Neuronal stem cell (in vitro differentiated cells): Measurements from ENCODE around the gene KNSTRN.

Source experiments
- DNase-seq: peaks from one replicate; pipeline ENCODE4 v3.0.0-alpha.2; 2013; ENCODE audit warnings: low spot score
- H2AFZ ChIP-seq: one replicate; pipeline ENCODE4 v1.6.1; 2013; ENCODE audit warnings: mild to moderate bottlenecking, low read length, inconsistent platforms
- H2AK5ac ChIP-seq: 2 replicates; pipeline ENCODE4 v1.6.1; 2013; ENCODE audit warnings: low read depth, mild to moderate bottlenecking, inconsistent platforms, low read length, moderate library complexity, mixed read lengths
- H2BK120ac ChIP-seq: 2 replicates; pipeline ENCODE4 v1.6.1; 2013; ENCODE audit warnings: low read depth, mild to moderate bottlenecking, inconsistent platforms, low read length, moderate library complexity, mixed read lengths
- H2BK12ac ChIP-seq: one replicate; pipeline ENCODE4 v1.6.1; 2013; ENCODE audit warnings: low read length, inconsistent platforms
- H2BK15ac ChIP-seq: 2 replicates; pipeline ENCODE4 v1.6.1; 2013; ENCODE audit warnings: mild to moderate bottlenecking, low read length, inconsistent platforms, mixed read lengths
- H2BK5ac ChIP-seq: one replicate; pipeline ENCODE4 v1.6.1; 2013; ENCODE audit warnings: inconsistent platforms, mild to moderate bottlenecking, low read length, moderate library complexity
- H3K14ac ChIP-seq: one replicate; pipeline ENCODE4 v1.6.1; 2013; ENCODE audit warnings: low read length, inconsistent platforms
- H3K18ac ChIP-seq: 2 replicates; pipeline ENCODE4 v1.6.1; 2013; ENCODE audit warnings: low read length, inconsistent platforms
- H3K23ac ChIP-seq: 2 replicates; pipeline ENCODE4 v1.6.1; 2013; ENCODE audit warnings: low read depth, mild to moderate bottlenecking, mixed read lengths, low read length, inconsistent platforms; ENCODE audit not compliant: poor library complexity
- H3K27ac ChIP-seq: replicated peaks from 3 replicates; pipeline ENCODE4 v1.5.1; 2013; ENCODE audit warnings: low read length, inconsistent platforms
- H3K27me3 ChIP-seq, 3 experiments: 2 replicates each; pipeline ENCODE4 v1.6.1; 2013; ENCODE audit warnings: low read length in 3 of 3, mild to moderate bottlenecking in 2 of 3, inconsistent platforms in 1 of 3, low read depth in 1 of 3, mixed read lengths in 1 of 3, moderate library complexity in 1 of 3; ENCODE audit not compliant: control insufficient read depth in 3 of 3, insufficient read depth in 3 of 3
- H3K36me3 ChIP-seq, 2 donors: replicated peaks in 1 of 2; 2 replicates each; pipeline ENCODE4 v1.6.1; 2013; ENCODE audit warnings: low read length in 2 of 2; ENCODE audit not compliant: control insufficient read depth in 2 of 2, insufficient read depth in 2 of 2
- H3K4ac ChIP-seq: 2 replicates; pipeline ENCODE4 v1.6.1; 2013; ENCODE audit warnings: inconsistent platforms, mild to moderate bottlenecking, low read length, moderate library complexity
- H3K4me1 ChIP-seq, 2 donors: 1 replicate in 1 of 2; 2 replicates in 1 of 2; pipeline ENCODE4 v1.6.1; 2013; ENCODE audit warnings: low read length in 2 of 2, low read depth in 1 of 2; ENCODE audit not compliant: control insufficient read depth in 2 of 2, insufficient read depth in 1 of 2
- H3K4me2 ChIP-seq: one replicate; pipeline ENCODE4 v1.6.1; 2013; ENCODE audit warnings: mild to moderate bottlenecking, low read length, inconsistent platforms; ENCODE audit not compliant: insufficient read depth, poor library complexity, severe bottlenecking
- H3K4me3 ChIP-seq, 2 donors: 2 replicates each; pipeline ENCODE4 v1.5.1; 2013; ENCODE audit warnings: low read length in 2 of 2, mild to moderate bottlenecking in 2 of 2, inconsistent platforms in 1 of 2, moderate library complexity in 1 of 2
- H3K79me1 ChIP-seq: one replicate; pipeline ENCODE4 v1.6.1; 2013; ENCODE audit warnings: low read depth, mild to moderate bottlenecking, inconsistent platforms, low read length, moderate library complexity
- H3K9ac ChIP-seq: one replicate; pipeline ENCODE4 v1.6.1; 2013; ENCODE audit warnings: mild to moderate bottlenecking, low read depth, low read length, inconsistent platforms; ENCODE audit not compliant: poor library complexity
- H3K9me3 ChIP-seq, 2 donors: replicated peaks in 1 of 2; 2 replicates each; pipeline versions ENCODE3 to v1.6.1; 2013; ENCODE audit warnings: low read length in 2 of 2, mild to moderate bottlenecking in 2 of 2, inconsistent platforms in 1 of 2, low read depth in 1 of 2, mixed read lengths in 1 of 2, moderate library complexity in 1 of 2; ENCODE audit not compliant: control insufficient read depth in 2 of 2, insufficient read depth in 1 of 2
- H4K8ac ChIP-seq: one replicate; pipeline ENCODE4 v1.6.1; 2013; ENCODE audit warnings: low read depth, mild to moderate bottlenecking, inconsistent platforms, low read length, moderate library complexity
- H4K91ac ChIP-seq: one replicate; pipeline ENCODE4 v1.6.1; 2013; ENCODE audit warnings: low read length, low read depth, mild to moderate bottlenecking, inconsistent platforms; ENCODE audit not compliant: poor library complexity
- WGBS, 2 donors: extraction: QIAGEN DNeasy Blood & Tissue Kit; methylation state at CpG; one replicate each; pipeline ENCODE4 v1.1.7; 2013; ENCODE audit warnings: missing lambda C conversion rate in 2 of 2, mixed read lengths in 1 of 2; ENCODE audit not compliant: insufficient read length in 2 of 2, insufficient replicate concordance in 1 of 2; ENCODE audit errors: extremely low coverage in 2 of 2; 5-methylcytosine and 5-hydroxymethylcytosine counted together

The KNSTRN gene

DNA sequence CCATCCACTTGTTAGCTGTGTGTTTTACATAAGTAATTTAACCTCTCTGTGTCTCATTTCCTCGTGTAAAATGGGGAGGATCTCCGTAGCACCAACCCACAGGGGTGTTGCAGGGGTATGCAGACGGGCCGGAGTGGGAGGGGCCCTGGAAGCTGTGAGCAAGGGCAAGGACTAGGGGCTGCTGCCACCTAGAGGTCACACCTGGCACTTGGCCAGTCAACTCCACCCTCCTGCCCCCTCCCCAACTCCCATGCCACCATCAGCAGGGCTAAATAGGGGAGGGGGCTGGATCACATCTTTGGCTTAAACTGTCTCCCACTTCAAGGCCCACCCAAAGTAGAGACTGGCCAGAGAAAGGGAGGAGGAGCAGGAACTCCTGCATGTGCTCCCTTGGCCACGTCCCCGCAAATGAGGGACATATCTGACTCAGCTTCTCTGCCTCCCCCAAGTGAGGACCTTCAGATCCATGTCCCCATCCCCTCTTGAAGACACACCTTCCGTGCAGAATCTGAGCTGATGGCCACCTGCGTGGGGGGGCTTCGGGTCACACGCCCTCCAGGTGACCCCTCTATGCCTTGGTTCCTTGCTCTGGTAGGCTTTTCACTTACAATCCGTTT, 44.4 kb upstream of the KNSTRN start:
- no peaks in the 10 kb centered on the region for H3K36me3 ChIP-seq
- H2AFZ ChIP-seq, result peak overlapping the region; percentile 4
- peak; percentile 62 for DNase-seq
- no peak overlapping the region for H3K18ac ChIP-seq
- H3K4me3 ChIP-seq, result no peak overlapping the region
- no peak overlapping the region for H3K14ac ChIP-seq
- H3K23ac ChIP-seq, result peak overlapping the region; percentile 46
- no peak overlapping the region for H3K27ac ChIP-seq
- peak overlapping the region; percentile 3 for H2BK15ac ChIP-seq
- H3K9ac ChIP-seq, result no peak overlapping the region
- no peak overlapping the region for H3K4ac ChIP-seq
- no peaks in the 10 kb centered on the region for H3K9me3 ChIP-seq
- H3K79me1 ChIP-seq, result no peaks in the 10 kb centered on the region
- peaks cover 3 to 16% of the 10 kb centered on the region in 2 donors for H3K4me1 ChIP-seq
- H4K8ac ChIP-seq, result no peak overlapping the region
- no peak overlapping the region for H2BK120ac ChIP-seq
- H4K91ac ChIP-seq, result no peak overlapping the region
- H3K27me3 ChIP-seq, result peaks cover 0 to 11% (median 2%) of the 10 kb centered on the region in 3 experiments
- H2BK12ac ChIP-seq, result no peak overlapping the region
- H3K4me2 ChIP-seq, result no peak overlapping the region
- no peak overlapping the region for H2AK5ac ChIP-seq
- H2BK5ac ChIP-seq, result no peak overlapping the region
- no CpG with 5 or more reads among the region's 11 CpGs for WGBS, 2 donors

DNA sequence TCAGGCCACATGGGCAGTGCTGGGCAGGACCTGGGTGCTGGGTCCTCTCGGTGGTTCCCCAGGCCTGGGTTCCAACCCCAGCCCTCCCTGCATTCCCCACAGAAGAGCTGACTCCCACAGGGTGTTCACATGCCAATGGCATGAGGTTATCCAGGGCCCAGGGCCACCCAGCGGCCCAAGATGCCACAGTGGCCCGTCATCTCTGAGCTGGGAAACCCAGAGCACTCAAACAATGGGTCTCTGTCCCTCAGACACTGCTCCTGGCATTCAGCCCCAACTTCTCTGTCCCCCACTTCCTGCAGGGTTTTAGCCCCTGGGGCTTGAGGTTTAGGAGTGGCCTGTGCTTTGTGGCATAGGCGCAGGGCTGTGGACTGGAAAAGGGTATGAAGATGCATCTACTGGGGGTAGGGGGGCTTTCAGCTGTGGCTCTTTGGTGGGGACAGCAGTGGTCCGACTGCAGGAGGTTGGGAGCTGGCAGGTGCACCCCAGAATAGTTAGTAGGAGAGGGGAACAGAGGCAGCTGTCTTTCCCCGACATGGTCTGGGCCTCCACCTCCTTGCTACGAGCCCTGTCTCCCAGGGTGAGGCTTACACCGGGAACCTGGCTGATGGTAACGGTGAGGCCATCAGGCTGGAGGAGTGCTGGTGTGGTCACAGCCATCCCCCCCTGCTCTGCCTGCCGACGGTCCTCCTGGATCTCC, 43.5 kb upstream of the KNSTRN start:
- H3K4me3 ChIP-seq, result no peak overlapping the region
- H3K9ac ChIP-seq, result peak overlapping the region; percentile 46
- H3K79me1 ChIP-seq, result no peaks in the 10 kb centered on the region
- no peak overlapping the region for H2BK5ac ChIP-seq
- H3K27ac ChIP-seq, result no peak overlapping the region
- H4K8ac ChIP-seq, result no peak overlapping the region
- H3K9me3 ChIP-seq, result no peaks in the 10 kb centered on the region
- H3K23ac ChIP-seq, result peak overlapping the region; percentile 11
- WGBS, 2 donors, result no CpG with 5 or more reads among the region's 11 CpGs
- H2BK15ac ChIP-seq, result peak overlapping the region; percentile 3
- no peaks in the 10 kb centered on the region for H3K36me3 ChIP-seq
- H3K4me2 ChIP-seq, result no peak overlapping the region
- no peak for DNase-seq
- peaks cover 0 to 11% (median 2%) of the 10 kb centered on the region in 3 experiments for H3K27me3 ChIP-seq
- H2AK5ac ChIP-seq, result peak overlapping the region; percentile 17
- peak overlapping the region; percentile 49 for H3K18ac ChIP-seq
- H2BK120ac ChIP-seq, result no peak overlapping the region
- no peak overlapping the region for H3K14ac ChIP-seq
- peaks cover 3 to 12% of the 10 kb centered on the region in 2 donors for H3K4me1 ChIP-seq
- no peak overlapping the region for H2BK12ac ChIP-seq
- no peak overlapping the region for H3K4ac ChIP-seq
- H4K91ac ChIP-seq, result no peak overlapping the region
- no peak overlapping the region for H2AFZ ChIP-seq

- peak overlapping the region; percentile 24 for H2BK12ac ChIP-seq
- H3K14ac ChIP-seq, result no peak overlapping the region
- no peaks in the 10 kb centered on the region for H3K79me1 ChIP-seq
- no peak overlapping the region for H3K27ac ChIP-seq
- no peak overlapping the region for H3K4ac ChIP-seq
- DNase-seq, result no peak
- H2BK15ac ChIP-seq, result peak overlapping the region; percentile 10
- H3K23ac ChIP-seq, result peak overlapping the region; percentile 11
- H3K27me3 ChIP-seq, result peaks cover 0 to 11% (median 2%) of the 10 kb centered on the region in 3 experiments
- peak overlapping the region; percentile 46 for H3K9ac ChIP-seq
- H3K4me3 ChIP-seq, result no peak overlapping the region
- H2AK5ac ChIP-seq, result no peak overlapping the region
- H2AFZ ChIP-seq, result no peak overlapping the region
- no peaks in the 10 kb centered on the region for H3K36me3 ChIP-seq
- H4K91ac ChIP-seq, result no peak overlapping the region
- H4K8ac ChIP-seq, result no peak overlapping the region
- no peaks in the 10 kb centered on the region for H3K9me3 ChIP-seq
- peaks cover 2 to 12% of the 10 kb centered on the region in 2 donors for H3K4me1 ChIP-seq
- H2BK120ac ChIP-seq, result no peak overlapping the region
- no peak overlapping the region for H3K4me2 ChIP-seq
- H2BK5ac ChIP-seq, result no peak overlapping the region
- H3K18ac ChIP-seq, result no peak overlapping the region
- no CpG with 5 or more reads among the region's 7 CpGs for WGBS, 2 donors
Observed at GRCh38 chr15:40339621-40339945, 42.9 kb upstream of the KNSTRN start.

GRCh38 chr15:40340038-40340739, 42.3 kb upstream of the KNSTRN start:
- Histone ChIP-seq H3K4ac (no peak overlapping the region), H2AFZ (peak overlapping the region; percentile 73), H2BK5ac (no peak overlapping the region), H2BK120ac (no peak overlapping the region), H2BK12ac (peak overlapping the region; percentile 24), H3K4me3 (no peak overlapping the region), H3K27ac (no peak overlapping the region), H3K14ac (no peak overlapping the region), H2BK15ac (peak overlapping the region; percentile 34), H3K9ac (no peak overlapping the region), H3K36me3 (no peaks in the 10 kb centered on the region), H4K91ac (no peak overlapping the region), H3K9me3 (no peaks in the 10 kb centered on the region), H3K23ac (peak overlapping the region; percentile 5), H3K27me3 (peaks cover 0 to 11% (median 2%) of the 10 kb centered on the region in 3 experiments), H2AK5ac (no peak overlapping the region), H4K8ac (no peak overlapping the region), H3K4me1 (peaks cover 2 to 12% of the 10 kb centered on the region in 2 donors), H3K79me1 (no peaks in the 10 kb centered on the region), H3K4me2 (no peak overlapping the region), H3K18ac (peak overlapping the region; percentile 67)
- no CpG with 5 or more reads among the region's 14 CpGs for WGBS, 2 donors
- DNase-seq, result no peak
